Measurements from ENCODE around the gene SDK1.
"Not testable (repeated sequence)": the region's sequence is repeated elsewhere in the genome, so short reads cannot be mapped to it uniquely, and the experiment has no call there.

Gene SDK1

DNA sequence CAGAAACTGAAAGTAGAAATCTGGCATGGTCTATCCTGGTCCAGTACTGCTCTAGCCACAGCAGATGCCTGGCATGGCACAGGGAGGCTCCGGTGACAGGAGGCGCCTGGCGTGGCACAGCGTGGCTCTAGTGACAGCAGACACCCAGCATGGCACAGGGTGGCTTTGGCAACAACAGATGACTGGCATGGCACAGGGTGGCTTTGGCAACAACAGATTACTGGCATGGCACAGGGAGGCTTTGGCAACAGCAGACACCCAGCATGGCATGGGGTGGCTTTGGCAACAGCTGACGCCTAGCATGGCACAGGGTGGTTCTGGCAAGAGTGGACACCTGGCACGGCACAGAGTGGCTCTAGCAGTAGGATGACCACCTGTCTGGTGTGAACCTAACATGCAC, 900.5 kb downstream of the SDK1 start:
- no peak for DNase-seq

DNA sequence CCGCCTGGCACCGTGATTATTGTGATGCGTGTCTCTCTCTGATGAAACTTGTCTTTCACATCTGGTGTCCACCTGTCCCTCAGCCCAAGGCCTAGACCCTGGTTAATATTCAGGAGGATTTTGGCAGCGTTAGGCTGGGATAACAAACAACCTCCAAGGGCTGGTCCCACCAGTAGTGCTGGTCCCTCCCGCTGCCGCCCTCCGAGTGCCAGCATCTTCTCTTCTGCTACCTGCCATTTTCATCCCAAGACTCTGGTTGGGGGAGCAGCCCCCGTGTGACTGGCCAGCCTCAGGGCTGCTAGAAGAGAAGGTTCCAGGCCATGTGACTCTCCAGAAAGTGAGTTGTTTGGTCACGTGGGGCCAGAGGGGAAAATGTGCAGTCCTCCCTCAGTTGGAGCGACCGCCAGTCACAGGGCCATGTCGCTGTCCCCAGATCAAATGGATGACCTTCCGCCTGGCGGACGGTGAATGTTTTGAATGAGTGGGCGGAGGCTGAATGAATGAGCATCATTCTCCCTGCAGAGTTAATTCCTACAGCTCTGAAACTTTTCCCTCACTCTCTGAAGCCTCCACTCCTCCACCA, 901.2 kb downstream of the SDK1 start:
- no peak for DNase-seq

DNA sequence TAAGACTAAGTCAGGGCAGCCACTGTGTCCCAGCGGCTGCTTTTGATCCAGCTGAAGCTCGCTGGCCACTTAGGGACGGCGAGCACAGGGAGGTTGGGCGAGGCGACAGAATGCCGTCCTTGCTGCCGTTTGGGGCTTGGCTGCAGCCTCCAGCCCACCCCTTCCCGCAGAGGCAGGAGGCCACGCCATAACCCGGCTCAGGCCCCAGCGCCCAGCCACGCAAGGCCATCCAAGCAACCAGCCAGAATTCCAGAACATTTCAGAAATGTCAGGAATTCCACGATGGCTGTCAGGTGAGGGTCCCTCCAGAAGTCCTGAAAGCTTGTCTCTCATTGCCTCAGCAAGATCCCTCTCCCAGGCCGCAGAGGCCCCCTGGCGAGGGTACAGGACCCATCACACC, 901.9 kb downstream of the SDK1 start:
- no peak for DNase-seq

DNA sequence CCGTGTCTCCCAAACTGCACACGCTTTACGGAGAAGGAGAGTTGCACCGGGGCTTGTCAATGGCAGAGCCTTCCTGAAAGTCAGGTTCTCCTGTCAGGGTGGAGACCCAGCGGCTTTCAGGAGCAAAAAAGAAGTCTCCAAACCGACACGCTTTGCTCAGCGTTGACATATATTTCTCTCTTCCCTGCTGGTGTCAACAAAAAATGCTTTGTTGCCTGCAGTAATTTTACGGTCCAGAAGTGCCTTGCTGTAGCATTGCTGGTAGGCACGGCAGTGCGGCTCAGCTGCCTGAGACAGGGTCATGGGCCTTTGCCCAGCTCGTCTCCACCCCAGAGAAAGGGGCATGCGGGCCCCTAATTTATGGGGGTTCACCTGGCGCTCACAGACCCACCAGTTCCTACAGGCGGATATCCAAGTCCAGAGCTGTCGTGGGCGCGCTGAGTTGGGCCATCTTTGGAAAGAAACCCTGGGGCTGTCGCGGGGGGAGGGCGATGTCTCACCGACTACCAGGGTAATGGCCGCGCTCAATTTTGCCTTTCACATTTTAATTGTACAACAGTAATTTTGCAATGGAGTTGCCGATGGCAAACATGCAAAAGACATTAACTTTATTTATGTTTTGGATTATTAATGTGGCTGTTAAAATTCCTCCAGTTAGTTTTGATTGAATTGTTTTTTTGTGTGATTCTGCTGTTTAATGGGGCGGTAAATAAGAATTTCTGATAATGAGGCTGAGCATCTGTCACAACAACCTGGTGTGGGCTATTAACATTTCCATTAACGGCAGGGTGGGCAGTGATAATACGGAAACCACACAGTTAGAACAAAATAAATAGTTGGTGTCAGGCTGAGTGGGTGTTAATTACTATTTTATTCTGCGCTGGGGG, 902.8 kb downstream of the SDK1 start:
- no peak for DNase-seq

DNA sequence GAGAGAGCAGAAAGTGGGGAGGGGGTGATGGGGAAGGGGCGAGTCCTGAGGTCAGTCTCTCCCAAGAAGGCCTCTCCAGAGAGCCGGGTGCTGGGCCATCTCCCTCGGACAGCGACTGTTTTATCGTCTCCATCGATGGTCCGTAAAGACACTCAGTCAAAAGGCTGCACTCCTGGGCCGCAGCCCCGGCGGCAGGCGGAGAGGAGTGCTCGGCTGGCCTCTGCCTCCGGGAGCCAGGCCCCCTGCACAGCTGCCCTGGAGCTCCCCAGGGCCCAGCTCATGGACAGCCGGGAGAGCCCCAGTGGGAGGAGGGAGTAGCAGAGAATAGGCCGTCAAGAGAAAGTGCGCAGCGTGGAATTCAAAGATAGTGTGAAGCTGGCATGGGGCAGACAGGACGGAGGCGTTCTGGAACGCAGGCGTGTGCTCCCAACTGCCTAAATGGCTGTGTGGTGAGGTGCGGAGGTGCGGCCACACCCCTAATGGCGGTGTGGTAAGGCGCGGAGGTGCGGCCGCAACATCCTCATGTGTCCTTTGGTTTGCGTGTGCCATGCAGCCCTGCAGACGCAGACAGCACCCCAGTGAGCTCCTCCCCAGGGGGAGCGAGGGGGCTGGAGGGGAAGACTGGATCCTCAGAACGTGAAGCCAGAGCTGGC, 903.6 kb downstream of the SDK1 start:
- no peak for DNase-seq

DNA sequence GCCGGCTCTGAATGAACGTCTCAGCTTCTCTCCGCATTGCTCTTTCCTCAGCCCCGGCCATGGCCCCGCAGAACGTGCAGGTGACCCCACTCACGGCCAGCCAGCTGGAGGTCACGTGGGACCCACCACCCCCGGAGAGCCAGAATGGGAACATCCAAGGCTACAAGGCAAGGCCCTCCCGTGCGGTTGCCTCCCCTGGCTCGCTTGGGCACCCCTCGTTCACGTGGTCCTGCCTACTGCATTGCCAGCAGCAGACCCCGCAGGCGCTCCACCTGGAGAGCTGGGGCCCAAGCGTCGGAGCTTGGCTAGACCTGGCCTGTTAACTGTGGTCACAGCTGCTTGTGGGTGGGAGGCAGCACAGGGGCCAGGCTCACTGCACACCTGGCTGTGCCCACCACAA, 904.8 kb downstream of the SDK1 start:
- no peak for DNase-seq

DNA sequence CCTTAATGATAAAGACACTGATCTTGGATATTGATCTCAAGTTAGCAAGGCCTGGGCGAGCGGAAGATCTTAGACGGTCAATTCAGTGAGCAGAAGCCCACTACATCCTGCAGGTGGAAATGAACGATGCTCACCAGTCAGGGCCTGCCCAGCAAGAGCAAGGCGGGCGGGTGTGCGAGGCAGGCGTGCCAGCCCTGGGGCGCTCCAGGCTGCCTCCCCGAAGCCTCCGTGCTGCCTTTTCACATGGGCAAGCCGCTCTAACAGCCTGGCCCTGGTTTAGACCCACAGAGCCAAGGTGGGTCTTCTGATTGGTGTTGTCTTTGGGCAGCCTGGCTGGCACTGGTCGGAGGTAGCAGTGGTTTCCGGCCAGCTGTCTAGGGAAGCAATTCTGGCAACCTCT, 906.0 kb downstream of the SDK1 start:
- DNase-seq, result no peak

DNA sequence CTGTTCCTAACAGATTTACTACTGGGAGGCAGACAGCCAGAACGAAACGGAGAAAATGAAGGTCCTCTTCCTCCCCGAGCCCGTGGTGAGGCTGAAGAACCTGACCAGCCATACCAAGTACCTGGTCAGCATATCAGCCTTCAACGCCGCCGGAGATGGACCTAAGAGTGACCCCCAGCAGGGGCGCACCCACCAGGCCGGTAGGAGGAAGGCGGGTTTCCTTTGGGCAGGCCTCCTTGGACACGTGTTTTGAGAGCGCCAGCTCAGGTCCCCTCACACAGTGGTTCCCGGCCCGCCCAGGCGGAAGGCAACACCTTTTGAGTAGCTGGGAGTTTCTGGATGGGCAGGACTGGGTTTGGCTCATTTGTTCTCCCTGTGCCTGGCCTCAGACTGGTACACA, 907.0 kb downstream of the SDK1 start:
- no peak for DNase-seq

DNA sequence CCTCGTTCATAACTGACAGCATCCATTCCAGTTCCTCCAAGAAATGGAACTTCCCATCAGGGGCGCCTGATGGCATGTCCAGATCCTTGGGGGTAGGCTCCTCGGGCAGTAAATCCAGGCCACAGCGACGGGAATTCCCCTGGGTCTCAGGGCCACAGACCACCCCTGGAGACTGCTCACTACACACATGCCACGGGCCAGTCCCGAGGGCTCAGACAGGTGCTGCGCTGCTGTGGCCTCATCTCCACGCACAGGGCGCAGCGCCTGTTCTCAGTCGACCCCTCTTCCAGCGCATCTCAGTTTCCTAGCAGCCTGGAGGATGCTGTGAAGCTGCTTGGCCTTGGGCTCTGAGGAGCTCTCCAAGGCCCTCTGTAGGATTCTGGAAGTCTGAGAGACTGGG, 907.5 kb downstream of the SDK1 start:
- DNase-seq, result no peak

DNA sequence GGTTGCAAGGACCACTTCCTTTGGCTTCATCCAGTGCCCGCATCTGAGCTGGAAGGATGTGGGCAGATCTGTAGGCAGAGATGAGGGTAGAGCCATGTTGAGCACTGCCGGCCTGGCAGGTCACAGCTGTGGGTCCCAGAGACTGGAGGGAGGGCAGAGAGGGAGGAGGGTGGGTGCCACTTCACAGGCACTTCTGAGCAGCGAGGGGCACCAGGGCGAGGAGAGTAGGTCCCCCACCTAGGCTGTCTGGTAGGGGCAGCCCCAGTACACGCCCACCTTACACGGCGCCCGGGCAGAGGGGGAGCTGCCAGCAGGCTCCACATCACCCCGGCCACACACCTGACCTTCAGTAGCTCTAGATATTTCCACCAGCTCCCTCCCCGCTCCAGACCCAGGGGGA, 908.1 kb downstream of the SDK1 start:
- no peak for DNase-seq

DNA sequence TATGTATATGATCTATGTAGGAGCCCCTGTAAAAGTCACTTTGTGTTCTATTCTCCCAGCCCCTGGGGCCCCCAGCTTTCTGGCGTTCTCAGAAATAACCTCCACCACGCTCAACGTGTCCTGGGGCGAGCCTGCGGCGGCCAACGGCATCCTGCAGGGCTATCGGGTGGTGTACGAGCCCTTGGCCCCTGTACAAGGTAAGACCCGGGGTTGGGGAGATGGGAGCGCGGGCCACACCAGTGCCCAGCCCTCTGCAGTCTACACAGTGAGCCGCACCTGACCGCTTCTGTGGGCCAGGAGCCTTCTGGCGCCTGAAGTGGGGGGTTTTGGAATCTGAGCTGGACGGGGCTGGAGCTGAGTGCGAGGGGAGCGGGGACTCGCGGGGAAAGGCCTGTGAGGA, 908.9 kb downstream of the SDK1 start:
- no peak for DNase-seq

DNA sequence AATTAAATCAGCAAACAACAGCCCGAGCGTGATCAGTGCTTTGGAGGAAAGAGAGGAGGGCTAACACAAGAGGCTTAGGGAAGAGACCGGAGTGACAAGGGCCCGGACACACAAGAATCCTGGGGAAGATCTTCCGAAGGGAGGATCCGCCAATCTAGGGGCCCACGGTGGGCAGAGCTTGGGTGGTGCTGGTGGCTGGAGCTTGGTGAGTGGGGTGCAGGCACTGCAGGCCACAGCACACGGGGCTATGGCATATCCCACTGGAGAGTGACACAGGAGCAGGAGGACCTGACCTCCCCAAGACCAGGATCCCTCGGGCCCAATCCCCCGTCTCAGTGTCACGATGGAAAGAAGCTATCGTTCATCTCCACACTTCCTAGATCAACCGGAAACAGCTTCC, 909.8 kb downstream of the SDK1 start:
- DNase-seq, result no peak

DNA sequence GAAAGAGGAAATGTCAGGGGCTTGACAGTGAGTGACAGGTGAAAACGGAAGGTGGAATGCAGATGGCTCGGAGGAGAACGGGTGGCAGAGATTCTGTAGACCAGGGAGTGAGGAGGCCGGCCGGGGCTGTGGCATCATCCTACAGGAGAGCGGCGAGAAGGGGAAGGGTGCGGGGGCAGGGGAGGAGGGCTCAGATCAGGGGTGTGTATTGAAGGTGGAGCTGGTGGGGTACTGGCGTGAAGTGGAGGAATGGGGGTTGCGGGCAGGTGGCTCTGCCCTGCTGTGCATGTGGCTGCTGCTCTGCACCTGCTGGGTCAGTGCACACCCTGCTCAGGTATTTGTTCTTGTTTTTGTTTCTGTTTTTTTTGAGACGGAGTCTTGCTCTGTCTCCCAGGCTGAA, 910.2 kb downstream of the SDK1 start:
- DNase-seq, result no peak

DNA sequence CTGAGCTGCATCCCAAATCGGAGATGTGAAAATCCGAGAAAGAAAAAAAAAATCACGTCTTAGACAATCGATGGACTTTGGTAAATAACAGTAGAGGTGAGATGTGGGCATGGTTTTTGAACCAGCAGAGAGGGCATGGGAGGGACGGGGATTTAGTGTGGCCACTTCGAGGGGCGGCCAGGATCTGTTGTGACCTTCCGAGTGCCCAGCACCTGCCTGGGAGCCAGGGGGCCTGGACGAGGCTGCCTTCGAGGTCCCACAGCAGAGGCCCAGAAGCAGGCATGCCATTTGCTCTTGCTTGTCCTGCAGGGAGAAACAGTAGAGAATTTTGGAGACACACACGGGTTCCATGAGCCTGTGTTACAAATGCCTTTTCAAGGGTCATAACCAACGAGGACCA, 911.3 kb downstream of the SDK1 start:
- no peak for DNase-seq

DNA sequence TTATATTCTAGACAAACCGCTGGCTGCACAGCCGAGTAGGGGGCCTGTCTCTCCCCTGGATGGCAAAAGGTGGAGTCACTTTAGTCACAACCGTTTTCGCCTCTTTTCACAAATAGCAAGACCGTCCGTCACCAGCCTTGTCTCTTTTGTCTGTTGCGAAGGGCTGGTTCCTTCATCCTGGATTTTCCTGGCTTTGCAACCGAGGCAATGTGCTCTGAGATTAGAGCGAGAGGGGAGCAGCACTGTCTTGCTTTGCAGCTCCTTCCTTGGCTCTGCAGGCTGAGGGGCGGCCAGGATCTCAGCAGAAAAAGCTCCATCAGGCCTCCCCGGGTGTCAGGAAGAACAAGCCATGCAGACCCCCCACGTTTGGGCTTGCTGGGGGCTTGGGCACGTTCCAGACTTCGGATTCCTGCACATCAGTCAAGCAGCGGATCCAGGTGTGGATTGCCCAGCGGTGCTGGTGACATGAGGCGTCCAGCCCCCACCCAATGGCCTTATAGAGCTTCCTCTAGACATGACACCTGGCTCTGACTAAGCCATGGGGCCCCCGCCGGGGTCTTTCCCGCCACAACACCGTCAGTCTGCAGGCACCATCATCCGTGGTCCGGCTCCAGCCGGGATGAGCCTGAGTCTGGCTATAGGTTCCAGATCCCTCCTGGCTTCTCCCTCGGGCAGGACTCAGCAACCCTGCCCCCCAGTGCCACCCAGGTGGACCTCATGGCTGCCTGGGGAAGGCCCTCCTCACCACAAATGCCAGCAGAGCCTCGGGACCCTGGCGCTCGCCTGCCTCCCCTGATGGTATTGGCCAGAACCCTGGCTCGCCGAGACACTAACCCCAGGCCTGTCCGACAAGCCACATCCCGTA, 913.5 kb downstream of the SDK1 start:
- no peak for DNase-seq

DNA sequence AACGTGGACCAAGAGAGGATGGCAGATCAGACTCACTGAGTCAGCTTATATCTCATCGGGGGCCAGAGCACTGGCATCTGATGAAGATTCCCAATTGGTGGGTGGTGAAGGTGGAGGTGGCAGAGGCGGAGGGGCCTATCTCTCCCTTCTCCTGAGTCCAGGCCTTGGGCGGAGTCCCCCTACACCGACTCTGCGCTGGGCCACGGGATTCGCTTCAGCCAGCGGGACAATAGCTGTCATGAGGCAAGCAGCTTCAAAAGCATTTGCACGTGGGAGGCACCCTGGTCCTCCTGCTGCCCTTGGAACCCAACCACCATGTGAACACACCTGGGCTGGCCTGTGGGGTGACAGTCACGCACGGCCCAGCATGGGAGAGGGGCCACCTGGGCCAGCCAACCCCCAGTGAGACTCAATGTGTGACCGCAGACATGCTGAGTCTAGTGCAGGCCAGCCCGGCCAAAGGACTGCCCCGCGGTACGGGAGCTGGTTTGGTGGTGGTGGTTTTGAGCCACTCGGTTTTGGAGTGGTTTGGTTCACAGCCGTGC, 914.2 kb downstream of the SDK1 start:
- DNase-seq, result no peak

DNA sequence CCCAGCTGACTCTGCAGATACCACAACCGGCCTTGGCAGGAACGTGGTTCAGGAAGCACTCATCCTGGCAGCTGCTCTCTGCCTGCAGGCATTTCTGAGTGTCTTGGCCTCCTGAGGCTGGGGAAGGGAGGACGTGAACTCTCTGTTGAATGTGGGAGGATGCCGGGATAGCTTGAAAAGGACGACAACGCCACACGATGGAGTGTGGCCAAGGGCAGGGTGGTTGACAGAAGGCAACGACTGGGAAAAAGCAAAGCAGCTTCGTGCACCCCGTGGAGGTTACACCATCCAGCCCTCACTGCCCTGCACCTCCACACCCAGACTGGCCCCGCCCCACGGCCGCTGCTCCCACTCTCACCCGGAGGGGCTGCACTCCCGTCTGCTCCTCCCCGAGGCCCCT, 915.0 kb downstream of the SDK1 start:
- no peak for DNase-seq

DNA sequence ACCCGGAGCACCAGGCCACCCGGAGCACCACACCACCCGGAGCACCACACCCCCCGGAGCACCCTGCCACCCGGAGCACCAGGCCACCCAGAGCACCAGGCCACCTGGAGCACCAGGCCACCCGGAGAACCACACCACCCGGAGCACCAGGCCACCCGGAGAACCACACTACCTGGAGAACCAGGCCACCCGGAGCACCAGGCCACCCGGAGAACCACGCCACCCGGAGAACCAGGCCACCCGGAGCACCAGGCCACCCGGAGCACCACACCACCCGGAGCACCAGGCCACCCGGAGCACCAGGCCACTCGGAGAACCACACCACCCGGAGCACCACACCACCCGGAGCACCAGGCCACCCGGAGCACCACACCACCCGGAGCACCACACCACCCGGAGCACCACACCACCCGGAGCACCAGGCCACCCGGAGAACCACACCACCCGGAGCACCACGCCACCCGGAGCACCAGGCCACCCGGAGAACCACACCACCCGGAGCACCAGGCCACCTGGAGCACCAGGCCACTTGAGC, 916.1 kb downstream of the SDK1 start:
- not testable (repeated sequence) for DNase-seq

DNA sequence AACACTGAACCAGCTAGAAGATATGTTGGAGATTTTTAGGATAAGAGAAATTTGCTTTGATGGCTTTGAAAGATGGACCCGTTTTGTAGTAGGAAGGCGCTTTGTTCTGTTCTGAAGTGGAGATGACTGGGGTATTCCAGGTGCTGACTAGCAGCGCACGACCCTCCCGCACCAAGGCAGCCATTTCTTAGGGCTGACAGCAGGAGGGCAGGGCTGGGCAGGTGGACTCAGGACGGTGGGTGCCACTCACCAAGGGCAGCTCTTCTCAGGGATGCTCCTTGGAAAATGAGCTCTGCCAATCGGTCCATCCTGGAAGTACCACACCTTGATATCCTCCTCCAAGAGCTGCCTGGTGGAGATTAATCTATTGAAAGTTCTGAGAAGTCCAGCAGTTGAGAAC, 917.4 kb downstream of the SDK1 start:
- no peak for DNase-seq

DNA sequence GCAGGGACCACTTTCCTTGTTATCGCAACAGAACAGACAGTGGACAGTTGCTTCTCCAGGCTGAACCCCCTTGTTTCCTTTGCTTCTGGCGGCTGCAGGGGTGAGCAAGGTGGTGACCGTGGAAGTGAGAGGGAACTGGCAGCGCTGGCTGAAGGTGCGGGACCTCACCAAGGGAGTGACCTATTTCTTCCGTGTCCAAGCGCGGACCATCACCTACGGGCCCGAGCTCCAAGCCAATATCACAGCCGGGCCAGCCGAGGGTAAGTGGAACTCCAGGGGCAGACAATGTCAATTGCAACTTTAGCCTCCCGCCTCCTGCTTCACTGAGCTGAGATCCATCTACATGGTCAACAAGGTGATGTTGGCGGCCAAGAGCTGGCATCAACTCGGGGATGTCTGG, 919.0 kb downstream of the SDK1 start:
- DNase-seq, result no peak

DNA sequence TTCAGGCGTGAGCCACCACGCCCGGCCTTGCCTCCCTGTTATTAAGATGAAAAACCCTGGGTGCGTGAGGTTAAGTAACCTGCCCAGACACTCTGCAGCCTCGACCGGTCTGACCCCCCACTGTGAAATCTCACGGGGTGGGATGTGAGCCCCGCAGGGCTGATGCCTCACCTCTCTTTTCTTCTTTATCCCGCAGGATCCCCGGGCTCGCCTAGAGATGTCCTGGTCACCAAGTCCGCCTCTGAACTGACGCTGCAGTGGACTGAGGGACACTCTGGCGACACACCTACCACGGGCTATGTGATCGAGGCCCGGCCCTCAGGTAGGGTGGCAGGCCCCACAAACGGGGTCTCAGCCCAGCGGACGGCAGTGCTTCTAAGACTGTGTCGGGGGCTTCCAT, 920.0 kb downstream of the SDK1 start:
- no peak for DNase-seq

DNA sequence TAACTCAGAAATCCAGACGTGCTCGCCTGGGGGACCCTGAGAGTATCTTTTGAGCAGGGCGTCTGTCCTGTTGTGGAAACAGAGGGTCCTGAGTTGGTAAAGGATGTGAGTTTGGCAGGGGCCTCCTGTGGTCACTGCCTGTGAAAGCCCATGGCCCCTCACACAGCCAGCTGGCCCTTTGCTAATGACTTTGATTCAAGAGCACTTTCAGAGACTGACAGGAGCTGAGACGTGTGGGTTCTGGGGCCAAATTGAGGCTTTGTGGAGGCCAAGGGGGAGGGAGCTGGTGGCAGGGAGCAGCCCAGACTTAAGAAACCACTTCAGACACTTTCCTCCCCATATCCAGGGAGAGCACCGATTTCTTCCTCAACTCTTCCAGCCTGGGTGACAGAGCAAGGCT, 921.6 kb downstream of the SDK1 start:
- no peak for DNase-seq

DNA sequence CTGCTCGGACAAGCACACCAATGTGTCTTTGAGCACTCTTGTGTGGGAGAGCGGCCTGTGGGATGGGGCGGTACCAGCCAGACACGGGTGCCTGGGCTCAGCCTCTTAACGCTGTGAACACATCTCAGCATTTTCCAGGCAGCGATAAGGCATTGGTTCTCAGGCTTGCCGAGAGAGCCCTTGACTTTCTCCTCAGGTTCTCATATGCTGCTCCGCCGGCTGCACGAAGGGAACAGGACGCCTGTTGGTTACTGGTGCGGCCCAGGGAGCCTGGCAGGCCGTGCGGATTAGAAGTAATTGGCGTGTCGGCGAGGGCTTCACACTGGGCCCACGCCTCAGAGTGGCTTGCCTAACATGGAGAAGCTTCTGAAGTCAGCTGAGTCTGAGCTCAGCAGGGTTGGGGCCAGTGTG, 924.3 kb downstream of the SDK1 start:
- DNase-seq, result no peak
